GM10266 (cell line): ENCODE data around the gene MEDAG.

Experiments used
- DNase-seq: peaks from one replicate; pipeline ENCODE4 v3.0.0; 2012; ENCODE audit errors: extremely low spot score
- TF ChIP-seq, protein P1 (sequence below): IDR thresholded peaks from 2 replicates; pipeline ENCODE4 v1.5.1; 2012; ENCODE audit warnings: mild to moderate bottlenecking, low read depth; ENCODE audit not compliant: control insufficient read depth, insufficient read depth; ENCODE audit errors: missing control alignments

MEDAG gene

GRCh38 chr13:30907121-30907861, 1.2 kb downstream of the MEDAG start:
- TF ChIP-seq, protein P1, sequence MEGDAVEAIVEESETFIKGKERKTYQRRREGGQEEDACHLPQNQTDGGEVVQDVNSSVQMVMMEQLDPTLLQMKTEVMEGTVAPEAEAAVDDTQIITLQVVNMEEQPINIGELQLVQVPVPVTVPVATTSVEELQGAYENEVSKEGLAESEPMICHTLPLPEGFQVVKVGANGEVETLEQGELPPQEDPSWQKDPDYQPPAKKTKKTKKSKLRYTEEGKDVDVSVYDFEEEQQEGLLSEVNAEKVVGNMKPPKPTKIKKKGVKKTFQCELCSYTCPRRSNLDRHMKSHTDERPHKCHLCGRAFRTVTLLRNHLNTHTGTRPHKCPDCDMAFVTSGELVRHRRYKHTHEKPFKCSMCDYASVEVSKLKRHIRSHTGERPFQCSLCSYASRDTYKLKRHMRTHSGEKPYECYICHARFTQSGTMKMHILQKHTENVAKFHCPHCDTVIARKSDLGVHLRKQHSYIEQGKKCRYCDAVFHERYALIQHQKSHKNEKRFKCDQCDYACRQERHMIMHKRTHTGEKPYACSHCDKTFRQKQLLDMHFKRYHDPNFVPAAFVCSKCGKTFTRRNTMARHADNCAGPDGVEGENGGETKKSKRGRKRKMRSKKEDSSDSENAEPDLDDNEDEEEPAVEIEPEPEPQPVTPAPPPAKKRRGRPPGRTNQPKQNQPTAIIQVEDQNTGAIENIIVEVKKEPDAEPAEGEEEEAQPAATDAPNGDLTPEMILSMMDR, result no peak
- DNase-seq, result no peak

- TF ChIP-seq, protein P1, result no peak
- DNase-seq, result no peak
These were observed 2.4 kb downstream of the MEDAG start for GRCh38 chr13:30908416-30908980.

DNA sequence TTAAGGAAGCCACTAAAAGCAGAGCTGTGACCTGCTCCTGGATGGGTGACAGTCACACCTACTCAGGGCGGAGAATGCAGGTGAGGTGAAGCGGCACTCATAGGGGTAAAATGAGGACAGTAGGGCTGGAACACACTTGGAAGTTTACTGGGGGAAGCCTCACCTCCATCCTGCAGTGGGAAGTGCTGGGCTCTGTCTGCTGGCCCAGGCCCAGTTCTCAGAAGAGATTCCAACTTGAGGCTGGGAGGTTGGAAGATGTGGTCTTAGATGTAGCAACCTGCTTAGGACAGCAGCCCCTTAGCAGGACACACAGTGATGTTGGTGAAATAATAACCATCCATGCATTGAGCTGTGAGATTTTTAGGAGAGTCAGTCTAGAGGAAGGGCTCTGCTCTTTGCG, 4.6 kb downstream of the MEDAG start:
- no peak for DNase-seq

DNA sequence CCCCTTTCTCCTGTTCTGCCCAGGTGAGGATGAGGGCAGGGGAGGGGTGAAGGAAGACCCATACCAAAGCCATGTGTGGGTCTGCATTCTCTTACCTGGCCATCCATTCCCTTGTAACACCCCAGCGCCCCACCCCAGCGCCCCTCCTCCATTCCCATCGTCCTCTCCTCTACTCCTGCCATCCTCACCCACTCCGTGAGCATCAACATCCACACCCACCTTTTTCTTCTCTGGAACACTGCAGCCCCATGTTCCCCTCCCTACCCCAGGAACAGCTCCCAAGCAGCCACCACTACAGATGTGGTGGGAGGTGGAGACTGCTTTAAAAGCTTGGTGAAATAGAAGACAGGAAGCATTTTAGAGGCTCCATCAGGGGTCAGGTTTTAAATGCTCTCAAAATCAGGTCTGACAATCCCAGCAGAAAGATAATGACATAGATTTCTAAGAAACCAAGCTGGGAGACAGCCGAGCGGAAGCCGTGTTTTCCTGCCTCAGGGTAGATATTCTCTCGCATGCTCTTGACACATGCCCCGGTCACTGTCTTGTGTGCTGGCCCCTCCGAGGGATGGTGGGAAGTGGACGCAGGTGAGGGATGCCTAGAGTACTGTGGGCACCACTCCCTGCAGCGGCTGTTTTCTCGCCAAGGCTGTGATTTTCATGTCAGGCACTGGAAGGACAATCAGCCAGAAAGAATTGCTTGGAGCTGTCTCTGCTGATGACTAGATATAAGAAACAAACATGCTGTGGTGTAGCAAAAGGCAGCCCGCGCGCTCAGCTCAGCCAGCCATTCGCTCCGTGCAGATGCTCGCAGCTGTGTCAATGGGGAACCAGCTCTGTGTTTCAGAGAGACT, 9.8 kb downstream of the MEDAG start:
- TF ChIP-seq, protein P1, result no peak
- no peak for DNase-seq

More for the DNA sequence above, 4.6 kb downstream of the MEDAG start:
- TF ChIP-seq, protein P1, result no peak

DNA sequence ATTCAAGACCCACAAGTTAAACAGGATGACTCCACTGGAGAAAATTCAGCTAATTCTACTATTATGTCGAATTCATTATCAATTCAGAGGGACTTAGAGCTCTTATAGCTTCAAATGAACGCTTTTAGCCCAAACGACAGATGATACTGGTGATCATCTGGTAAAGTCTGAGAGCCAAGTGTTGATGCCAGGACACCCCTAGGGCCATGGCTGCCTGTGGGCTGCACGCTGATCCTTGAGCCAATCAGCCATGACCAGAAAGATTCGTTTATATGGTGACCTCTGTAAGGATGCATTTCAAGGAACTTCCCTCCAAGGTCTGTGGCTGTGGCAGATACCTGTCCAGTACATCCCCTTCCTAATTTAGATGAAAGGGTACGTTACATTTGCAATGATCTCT, 10.9 kb downstream of the MEDAG start:
- TF ChIP-seq, protein P1, result no peak
- no peak for DNase-seq

DNA sequence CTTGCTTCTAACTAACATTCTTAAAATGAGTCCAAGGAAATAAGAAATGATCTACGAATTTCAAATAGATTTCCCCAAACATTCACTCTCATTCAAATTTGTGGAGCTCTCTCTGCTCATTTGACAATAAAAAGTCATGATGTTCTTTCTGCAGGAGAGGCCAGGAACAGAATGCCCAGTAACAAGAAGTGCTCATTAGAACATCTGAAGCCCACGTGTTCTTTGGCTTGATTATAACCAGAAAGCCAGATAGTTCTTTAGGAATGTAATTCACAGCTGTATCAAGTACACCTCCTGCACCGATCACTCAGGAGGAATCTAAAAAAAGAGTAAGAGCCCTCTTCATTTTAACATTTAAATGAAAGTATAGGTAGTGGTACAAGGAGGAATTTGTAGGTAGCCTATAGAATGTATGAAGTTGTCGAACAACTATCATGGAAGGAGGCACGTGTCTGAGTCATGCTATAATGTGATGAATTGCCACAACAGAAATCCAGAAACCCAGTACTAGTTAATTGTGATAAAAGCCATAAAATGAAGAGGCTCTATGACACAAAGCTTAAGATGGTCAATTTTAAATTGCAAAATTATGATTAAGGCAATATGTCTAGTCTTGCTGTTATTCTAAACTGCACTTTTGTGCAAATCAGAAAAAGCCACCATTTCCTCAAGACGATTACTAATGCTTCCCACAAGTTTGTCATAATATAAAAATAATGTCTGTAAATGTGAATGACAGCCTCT, 12.8 kb downstream of the MEDAG start:
- no peak for DNase-seq
- TF ChIP-seq, protein P1, result no peak
